A673 (cell line): ENCODE data around the gene CFAP161. TPM values are rescaled to one million over a fixed set of nuclear protein-coding genes. Genes with fewer than 3 reads are reported as not detected.

Source experiments
- BruUV-seq: library from RNA; stranded (reverse); fragments of 400-500 nt; replicated peaks from 2 replicates; lab custom pipeline; 2021; lab: Mats Ljungman, UMichigan
- CTCF ChIA-PET: fragments of 300-600 bp; sonication (Branson Sonifier 250); formaldehyde crosslinking; loops from one replicate; lab custom pipeline; 2022; ENCODE audit warnings: antibody characterized with exemption; lab: Charles Lee
- POLR2A ChIA-PET: fragments of 300-600 bp; sonication (Branson Sonifier 250); formaldehyde crosslinking; loops from one replicate; lab custom pipeline; 2022; ENCODE audit warnings: antibody characterized with exemption; ENCODE audit not compliant: low non-redundant PET; lab: Charles Lee
- DNase-seq: peaks from one replicate; pipeline ENCODE4 v3.0.0-alpha.2; 2015; ENCODE audit warnings: low spot score
- H3K27ac ChIP-seq: fragments of 200-600 bp; sonication (generic); 2 replicates; pipeline ENCODE4 v1.5.1; 2016; ENCODE audit warnings: mixed run types, low read depth, mild to moderate bottlenecking, mixed read lengths, antibody characterized with exemption, low read length; ENCODE audit not compliant: poor library complexity, severe bottlenecking
- H3K27me3 ChIP-seq: fragments of 200-600 bp; sonication (generic); replicated peaks from 2 replicates; pipeline ENCODE4 v1.6.1; 2017; ENCODE audit warnings: mixed run types, low read depth, mild to moderate bottlenecking, mixed read lengths, antibody characterized with exemption, low read length; ENCODE audit not compliant: insufficient read depth, poor library complexity
- H3K36me3 ChIP-seq: fragments of 200-600 bp; sonication (generic); 2 replicates; pipeline ENCODE4 v1.6.1; 2016; ENCODE audit warnings: mixed run types, mild to moderate bottlenecking, mixed read lengths, antibody characterized with exemption, low read length; ENCODE audit not compliant: insufficient read depth, poor library complexity, severe bottlenecking
- H3K4me1 ChIP-seq: fragments of 200-600 bp; sonication (generic); 2 replicates; pipeline ENCODE4 v1.6.1; 2017; ENCODE audit warnings: mixed run types, mild to moderate bottlenecking, mixed read lengths, antibody characterized with exemption, low read length; ENCODE audit not compliant: insufficient read depth, poor library complexity, severe bottlenecking
- H3K4me3 ChIP-seq: fragments of 200-600 bp; sonication (generic); 2 replicates; pipeline ENCODE4 v1.5.1; 2016; ENCODE audit warnings: low read depth, mixed run types, mild to moderate bottlenecking, mixed read lengths, low read length; ENCODE audit not compliant: poor library complexity, severe bottlenecking
- H3K9me3 ChIP-seq: fragments of 200-600 bp; sonication (generic); 2 replicates; pipeline ENCODE4 v1.6.1; 2016; ENCODE audit warnings: mixed run types, low read depth, mild to moderate bottlenecking, mixed read lengths, antibody characterized with exemption, low read length; ENCODE audit not compliant: poor library complexity, severe bottlenecking
- EZH2 ChIP-seq: fragments of 200-600 bp; sonication (generic); IDR thresholded peaks from 2 replicates; pipeline ENCODE4 v1.6.1; 2017; ENCODE audit warnings: borderline replicate concordance, low read depth, mild to moderate bottlenecking, mixed read lengths, antibody characterized with exemption, low read length; ENCODE audit not compliant: poor library complexity, severe bottlenecking
- intact Hi-C: fragments of 100-400 bp; cut with micrococcal nuclease; formaldehyde crosslinking; loops from one replicate; pipeline ENCODE4 v1.10.0; 2022; ENCODE audit not compliant: unreplicated experiment
- total RNA-seq: library from RNA; stranded (reverse); gene quantifications from 2 replicates; pipeline ENCODE4 v1.2.3, GENCODE V29; 2021
- TF ChIP-seq, protein P1 (sequence below): fragments of 300-800, 200-600 bp; sonication (generic); conservative IDR thresholded peaks from 2 replicates; pipeline ENCODE4 v1.5.1; 2017; ENCODE audit warnings: low read depth, mild to moderate bottlenecking, antibody characterized with exemption, low read length, moderate library complexity, mixed read lengths

The CFAP161 gene
- total RNA-seq, 1 experiment from 2014 or later: 2.8 TPM

DNA sequence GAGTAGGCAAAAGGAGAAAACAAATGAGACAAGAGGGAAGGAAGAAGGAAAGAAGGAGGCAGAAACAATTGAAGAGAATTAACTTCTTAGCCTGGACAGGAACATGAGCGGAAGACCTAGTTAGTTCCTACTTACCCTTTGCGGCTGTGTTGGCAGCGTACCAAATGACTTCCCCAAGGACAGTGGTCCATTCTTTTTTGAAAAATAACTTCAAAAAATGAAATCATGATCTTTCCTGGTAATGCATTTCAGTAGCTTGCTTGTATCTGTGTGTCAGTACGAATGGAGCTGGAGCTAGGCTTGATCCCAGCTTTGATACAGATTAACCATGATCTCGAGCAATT, 41.5 kb upstream of the CFAP161 start:
- intact Hi-C loops: no loop called here
- H3K36me3 ChIP-seq: no peaks in the 10 kb centered on the region
- H3K27me3 ChIP-seq: no peaks in the 10 kb centered on the region
- no peak overlapping the region for H3K4me3 ChIP-seq
- no peak for DNase-seq
- TF ChIP-seq, protein P1, sequence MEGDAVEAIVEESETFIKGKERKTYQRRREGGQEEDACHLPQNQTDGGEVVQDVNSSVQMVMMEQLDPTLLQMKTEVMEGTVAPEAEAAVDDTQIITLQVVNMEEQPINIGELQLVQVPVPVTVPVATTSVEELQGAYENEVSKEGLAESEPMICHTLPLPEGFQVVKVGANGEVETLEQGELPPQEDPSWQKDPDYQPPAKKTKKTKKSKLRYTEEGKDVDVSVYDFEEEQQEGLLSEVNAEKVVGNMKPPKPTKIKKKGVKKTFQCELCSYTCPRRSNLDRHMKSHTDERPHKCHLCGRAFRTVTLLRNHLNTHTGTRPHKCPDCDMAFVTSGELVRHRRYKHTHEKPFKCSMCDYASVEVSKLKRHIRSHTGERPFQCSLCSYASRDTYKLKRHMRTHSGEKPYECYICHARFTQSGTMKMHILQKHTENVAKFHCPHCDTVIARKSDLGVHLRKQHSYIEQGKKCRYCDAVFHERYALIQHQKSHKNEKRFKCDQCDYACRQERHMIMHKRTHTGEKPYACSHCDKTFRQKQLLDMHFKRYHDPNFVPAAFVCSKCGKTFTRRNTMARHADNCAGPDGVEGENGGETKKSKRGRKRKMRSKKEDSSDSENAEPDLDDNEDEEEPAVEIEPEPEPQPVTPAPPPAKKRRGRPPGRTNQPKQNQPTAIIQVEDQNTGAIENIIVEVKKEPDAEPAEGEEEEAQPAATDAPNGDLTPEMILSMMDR: no peak
- no peak for TF ChIP-seq EZH2
- no peak overlapping the region for H3K27ac ChIP-seq
- H3K9me3 ChIP-seq: no peaks in the 10 kb centered on the region
- CTCF ChIA-PET: interaction anchor here (0.6 kb wide), 1 partner anchor 867 kb away, joined by 3 read pairs; no protein-coding TSS in a partner anchor
- POLR2A ChIA-PET: no interaction called here
- no TSS peak for BruUV-seq
- H3K4me1 ChIP-seq: no peaks in the 10 kb centered on the region

DNA sequence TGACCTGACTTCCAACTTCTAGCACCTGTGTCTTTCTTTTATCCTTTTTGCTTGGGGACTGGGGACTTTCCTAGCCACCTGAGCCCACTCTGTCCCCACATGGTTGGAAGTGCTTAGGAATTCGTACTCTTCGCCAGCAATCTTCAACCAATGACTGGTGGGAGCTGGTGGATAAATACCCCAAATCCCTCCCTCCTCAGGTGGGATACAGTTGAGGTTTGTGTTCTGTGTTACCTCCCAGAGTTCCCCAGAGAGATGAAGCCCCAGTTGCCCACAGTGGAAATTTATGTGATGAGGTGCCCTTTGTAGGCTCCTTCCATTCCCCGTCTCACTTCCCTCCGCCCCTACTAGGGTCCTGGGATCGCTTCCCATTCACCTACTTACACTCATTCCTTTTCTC, 40.1 kb upstream of the CFAP161 start:
- CTCF ChIA-PET: no interaction called here
- DNase-seq: no peak
- H3K36me3 ChIP-seq: no peaks in the 10 kb centered on the region
- H3K27ac ChIP-seq: no peak overlapping the region
- H3K4me3 ChIP-seq: no peak overlapping the region
- no peaks in the 10 kb centered on the region for H3K9me3 ChIP-seq
- no peak for TF ChIP-seq EZH2
- TF ChIP-seq, protein P1: no peak
- H3K4me1 ChIP-seq: no peaks in the 10 kb centered on the region
- no TSS peak for BruUV-seq
- H3K27me3 ChIP-seq: peaks cover under 1% of the 10 kb centered on the region
- intact Hi-C loops: no loop called here
- POLR2A ChIA-PET: no interaction called here

DNA sequence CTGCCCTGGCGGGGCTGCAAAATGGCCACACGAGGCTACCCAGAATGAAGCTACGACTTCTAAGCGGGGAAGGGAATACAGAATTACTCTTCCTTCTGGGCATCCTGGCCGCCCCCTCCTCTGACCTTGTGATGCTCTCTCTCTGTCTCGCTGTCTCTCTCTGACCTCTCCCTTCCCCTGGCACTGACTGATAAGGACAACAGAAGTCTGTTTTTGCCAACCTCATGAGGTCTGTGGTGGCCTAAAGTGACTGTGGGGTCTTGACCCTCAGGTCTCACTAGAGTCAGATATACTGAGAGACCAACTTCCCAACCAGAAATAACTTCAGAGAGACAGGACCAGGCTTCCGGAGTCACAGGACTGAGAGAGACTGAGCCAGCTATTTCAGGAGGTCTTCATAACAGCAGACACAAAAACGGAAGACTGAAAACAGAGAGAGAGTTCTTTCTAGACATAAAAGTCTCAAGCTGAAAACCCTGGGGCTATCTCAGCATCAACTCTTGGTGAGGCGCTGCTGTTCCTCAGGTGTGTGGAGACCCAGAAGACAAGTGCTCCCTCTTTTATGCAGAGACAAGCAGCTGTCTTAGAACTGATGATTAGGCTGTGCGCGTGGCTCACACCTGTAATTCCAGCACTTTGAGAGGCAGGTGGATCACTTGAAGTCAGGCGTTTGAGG, 38.2 kb upstream of the CFAP161 start:
- POLR2A ChIA-PET: no interaction called here
- intact Hi-C loops: no loop called here
- BruUV-seq: no TSS peak

More for the DNA sequence above, 38.2 kb upstream of the CFAP161 start:
- Histone ChIP-seq H3K27ac (no peak overlapping the region), H3K4me1 (no peaks in the 10 kb centered on the region), H3K27me3 (peaks cover 4% of the 10 kb centered on the region), H3K9me3 (no peaks in the 10 kb centered on the region), H3K36me3 (no peaks in the 10 kb centered on the region), H3K4me3 (no peak overlapping the region)
- CTCF ChIA-PET: no interaction called here
- no peak for TF ChIP-seq EZH2
- TF ChIP-seq, protein P1: no peak
- DNase-seq: no peak
